HG03039 (cell line): Measurements from ENCODE around the gene AMHR2.

Source experiments
- ATAC-seq: cut with Tn5 transposase; IDR thresholded peaks from one replicate; pipeline ENCODE4 v1.9.1; 2021; ENCODE audit warnings: mild to moderate bottlenecking, moderate library complexity; ENCODE audit not compliant: unreplicated experiment

The AMHR2 gene

GRCh38 chr12:53451661-53452158 is 28.1 kb downstream of the AMHR2 start, which contains the start of gene PCBP2:
Gene PCBP2 (plus strand): TSS chr12:53452102. CDS start chr12:53454801, 2,699 bp downstream.
- ATAC-seq = peak; percentile 96

DNA sequence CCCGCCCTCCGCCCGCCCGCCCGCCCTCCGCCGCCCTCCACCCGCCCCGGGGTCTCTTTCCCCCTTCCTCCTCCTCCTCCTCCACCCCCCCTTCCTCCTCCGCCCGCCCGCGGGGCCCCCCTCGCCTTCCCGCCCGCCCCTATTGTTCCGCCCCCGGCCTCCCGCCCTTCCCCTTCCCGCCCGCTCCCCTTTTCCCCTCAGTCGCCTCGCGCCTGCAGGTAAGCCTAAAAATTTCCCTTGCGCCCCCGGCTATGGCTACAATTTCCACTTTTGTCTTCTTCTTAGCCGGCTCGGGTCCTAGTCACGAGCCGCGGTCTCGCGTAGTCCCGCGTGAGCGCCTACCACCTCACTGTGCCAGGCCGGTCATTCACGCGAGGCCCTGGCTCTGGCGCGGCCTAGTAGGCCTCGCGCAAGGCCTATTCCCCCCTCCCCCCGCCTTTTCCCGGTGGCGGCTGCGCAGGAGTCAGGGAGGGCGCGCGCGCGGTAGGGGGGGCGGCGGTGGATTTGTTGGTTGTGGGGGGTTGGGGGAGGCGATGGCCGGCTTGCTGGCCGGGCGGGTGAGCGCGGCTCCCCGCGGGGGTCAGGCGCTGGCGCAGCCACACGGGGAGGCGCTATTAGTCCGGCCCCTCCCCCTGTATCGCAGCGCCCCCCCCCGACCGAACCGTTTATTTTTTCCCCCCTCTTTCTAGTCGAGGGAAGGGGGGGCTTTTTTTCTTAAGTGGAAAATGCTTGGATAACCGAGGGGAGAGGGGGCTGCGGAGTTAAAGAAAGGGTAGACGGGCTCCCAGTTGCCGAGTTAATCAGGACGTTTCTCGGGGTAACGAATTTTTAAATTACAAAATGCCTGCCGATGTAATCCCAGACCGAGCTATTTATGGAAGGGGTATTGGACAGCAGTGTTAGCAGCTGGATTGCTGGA is 28.8 kb downstream of the AMHR2 start:
- peak; percentile 20 for ATAC-seq

DNA sequence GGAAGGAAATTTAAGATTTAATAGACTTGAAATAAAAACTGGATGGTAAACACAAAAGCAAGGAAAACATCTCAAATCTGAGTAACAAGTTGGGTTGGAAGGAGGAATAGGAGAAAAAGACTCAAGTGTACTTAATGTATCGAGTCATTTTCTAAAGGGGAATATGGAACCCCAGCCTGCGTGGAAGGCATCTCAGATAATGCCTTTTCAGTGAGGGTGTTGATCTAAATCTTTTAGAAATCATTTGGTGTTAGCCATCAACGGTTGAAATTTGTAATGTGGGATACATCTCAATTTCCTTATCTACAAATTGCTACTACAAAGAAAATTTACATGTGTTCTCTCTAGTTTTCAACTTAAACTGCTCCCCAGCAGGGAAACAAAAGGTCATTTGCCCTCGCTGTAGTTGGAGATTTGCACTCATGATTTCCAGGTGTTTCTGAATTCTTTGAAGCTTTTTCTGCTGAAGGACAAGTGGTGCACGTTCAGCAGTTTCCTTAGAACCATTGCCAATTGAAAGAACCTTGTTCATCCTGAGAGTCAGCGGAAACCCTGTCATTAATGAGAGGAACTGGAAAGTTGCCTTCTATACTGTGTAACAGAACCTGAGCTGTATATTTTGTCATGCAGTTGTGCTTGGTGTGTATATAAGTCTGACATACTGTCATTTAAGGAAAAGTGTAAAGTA is 30.4 kb downstream of the AMHR2 start:
- ATAC-seq = no peak

DNA sequence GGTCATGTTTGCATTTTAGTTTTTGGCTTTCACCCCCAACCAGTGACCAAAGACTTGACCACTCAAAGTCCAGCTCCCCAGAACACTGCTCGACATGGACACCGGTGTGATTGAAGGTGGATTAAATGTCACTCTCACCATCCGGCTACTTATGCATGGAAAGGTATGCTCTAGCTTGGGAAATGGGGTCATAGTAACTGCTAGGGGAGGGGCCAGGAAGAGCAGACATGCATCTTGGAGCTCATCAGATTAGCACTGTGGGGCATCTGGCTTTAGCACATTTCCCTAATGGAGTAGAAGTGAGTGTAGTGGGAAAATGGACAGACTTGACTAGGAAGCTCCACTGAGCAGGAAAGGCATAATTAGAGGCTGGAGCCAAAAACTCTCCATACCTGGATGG is 31.1 kb downstream of the AMHR2 start:
- ATAC-seq = no peak

- no peak for ATAC-seq
These were observed 33.2 kb downstream of the AMHR2 start for GRCh38 chr12:53456654-53457366.

DNA sequence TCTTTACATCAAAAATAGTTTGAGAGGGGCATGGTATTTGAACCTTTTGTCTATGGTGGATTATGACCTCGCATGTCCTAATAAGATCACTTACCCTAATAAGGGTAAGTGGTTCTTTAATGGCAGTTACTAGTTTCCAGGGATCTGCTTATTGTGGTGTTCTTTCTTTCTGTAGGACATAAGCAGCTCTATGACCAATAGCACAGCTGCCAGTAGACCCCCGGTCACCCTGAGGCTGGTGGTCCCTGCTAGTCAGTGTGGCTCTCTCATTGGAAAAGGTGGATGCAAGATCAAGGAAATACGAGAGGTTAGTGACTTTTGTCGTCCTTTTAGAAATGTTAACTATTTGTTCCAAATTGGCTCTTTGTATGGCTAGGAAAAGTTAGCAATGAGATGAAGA is 35.4 kb downstream of the AMHR2 start:
- no peak for ATAC-seq

DNA sequence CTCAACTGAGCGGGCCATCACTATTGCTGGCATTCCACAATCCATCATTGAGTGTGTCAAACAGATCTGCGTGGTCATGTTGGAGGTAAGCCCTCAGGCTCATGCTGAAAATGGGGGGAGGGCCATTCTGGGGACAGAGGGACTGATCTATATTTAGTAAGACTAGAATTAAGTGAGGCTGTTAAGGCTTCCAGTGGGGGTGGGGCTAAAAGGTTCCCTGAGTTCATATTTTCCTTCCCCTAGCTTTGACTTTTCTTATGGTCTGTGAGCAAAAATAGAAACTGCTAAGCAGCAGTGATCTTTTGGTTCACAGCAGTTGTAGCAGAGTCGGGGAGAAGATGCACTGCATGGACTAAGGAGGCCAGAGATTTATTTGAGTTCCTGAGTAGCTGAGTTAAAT is 37.4 kb downstream of the AMHR2 start:
- ATAC-seq = no peak

GRCh38 chr12:53461591-53461990 is 37.9 kb downstream of the AMHR2 start:
- no peak for ATAC-seq

GRCh38 chr12:53462935-53463334 is 39.3 kb downstream of the AMHR2 start:
- ATAC-seq = no peak

DNA sequence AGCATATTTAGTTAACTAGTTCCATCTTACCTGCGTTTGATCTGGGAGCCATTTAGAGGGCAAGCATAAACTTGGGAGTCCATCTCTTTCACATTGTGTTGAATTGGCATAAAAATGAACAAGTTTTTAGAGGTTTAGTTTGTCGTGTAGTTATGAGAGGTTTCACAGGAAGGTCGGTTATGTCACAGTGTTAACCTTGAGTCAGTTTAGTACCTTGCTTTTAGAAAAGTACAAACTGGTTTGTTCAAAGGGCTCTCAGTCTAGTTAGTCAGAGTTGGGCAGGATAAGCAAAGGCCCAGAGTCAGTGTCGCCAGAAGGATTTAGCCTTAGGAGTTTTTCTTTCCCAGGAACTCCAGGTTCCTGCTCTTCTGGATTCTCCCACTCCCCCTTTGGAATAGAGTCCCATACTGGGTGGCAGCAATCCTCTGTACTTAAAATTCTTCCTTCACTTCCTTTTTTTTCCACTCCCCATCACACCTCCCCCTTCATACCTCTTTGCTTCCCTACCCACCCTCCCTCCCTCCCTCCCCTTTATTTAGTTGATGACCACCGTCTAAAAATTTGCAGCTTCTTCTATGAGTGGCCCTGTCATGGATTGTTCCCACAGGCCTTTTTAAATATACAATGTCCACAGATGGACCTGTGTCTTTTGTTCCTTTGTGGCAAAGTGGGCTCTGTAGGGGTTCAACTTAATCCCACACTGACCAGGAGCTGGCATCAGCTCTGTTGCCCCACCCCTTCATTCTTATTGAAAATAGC is 40.3 kb downstream of the AMHR2 start:
- ATAC-seq = no peak

DNA sequence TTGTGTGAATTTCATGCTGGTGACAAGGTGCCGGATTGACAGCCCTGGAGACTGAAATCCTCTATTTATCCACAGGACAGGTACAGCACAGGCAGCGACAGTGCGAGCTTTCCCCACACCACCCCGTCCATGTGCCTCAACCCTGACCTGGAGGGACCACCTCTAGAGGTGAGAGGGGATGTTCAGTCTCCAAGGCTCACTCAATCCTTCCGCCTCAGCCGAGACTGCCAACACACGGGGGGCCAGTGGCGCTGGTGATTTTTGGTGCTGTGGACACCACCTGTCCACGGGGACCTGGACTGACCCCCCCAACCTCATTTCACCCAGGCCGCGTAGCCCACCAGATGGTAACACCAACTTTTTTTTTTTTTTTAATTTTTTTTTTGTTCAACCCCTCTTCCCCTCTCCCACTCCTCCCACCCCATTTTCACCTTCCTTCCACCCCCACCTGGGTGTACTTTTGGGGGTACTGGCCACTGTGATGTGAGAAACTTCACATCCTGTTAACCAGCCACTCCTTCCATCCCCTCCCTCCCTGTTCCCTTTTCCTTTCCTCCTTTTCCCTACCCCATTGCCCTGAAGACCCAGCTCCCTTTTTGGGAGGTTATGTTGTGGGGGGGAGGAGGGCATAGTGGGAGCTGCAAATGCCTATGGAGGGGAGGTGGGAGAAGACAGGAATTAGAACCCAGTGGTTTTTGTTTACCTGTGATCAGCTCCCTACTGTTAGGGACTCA is 41.2 kb downstream of the AMHR2 start:
- ATAC-seq = no peak

- no peak for ATAC-seq
These were observed 42.0 kb downstream of the AMHR2 start for GRCh38 chr12:53465679-53466078.

- no peak for ATAC-seq
These were observed 43.0 kb downstream of the AMHR2 start for GRCh38 chr12:53466640-53467039.

DNA sequence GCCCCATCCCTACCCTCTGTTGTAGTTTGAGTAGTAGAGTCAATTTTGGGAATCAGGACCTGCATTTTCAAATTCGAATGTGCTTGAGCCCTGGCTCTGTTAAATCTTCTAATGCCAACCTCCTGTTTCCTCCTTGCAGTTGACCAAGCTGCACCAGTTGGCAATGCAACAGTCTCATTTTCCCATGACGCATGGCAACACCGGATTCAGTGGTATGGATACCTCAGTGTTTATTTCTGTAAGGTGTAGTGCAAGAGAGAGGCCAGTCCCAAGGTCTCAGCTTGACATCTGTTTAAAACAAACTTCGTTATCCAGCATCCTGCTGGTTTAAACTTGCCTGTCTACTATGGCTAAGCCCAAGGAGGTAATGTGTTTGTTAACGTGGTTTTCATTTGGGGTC is 43.4 kb downstream of the AMHR2 start:
- ATAC-seq = no peak

DNA sequence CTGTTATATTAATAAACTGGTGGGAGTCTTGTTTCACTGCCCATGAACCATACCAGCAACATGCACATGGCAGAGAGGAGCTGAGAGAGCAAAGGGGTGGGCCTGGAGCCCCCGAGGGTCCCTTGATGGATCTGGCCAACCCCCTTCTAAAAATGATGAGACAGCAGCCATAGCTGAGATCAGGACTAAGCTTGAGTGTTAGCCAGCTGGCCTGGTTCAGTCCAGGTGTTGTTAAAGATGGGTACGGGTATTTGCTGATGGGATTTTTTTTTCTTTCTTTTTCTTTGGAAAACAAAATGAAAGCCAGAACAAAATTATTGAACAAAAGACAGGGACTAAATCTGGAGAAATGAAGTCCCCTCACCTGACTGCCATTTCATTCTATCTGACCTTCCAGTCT is 44.2 kb downstream of the AMHR2 start:
- ATAC-seq = no peak

DNA sequence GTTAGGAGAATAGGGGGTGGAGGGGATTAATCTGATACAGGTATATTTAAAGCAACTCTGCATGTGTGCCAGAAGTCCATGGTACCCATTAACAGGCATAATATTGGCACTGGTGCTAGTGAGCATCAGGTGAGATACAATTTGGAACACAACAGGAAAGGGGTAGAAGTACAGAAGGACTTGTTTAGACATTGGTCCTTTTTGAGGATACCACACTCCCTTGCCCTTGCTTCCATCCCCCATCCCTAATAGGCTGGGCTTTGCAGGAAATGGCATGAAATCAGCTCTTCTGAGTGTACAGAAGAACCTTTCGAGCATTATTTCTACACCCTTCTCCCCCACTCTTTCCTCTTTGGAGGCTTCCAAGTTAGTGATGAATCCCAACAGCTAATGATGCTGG is 44.6 kb downstream of the AMHR2 start:
- no peak for ATAC-seq

DNA sequence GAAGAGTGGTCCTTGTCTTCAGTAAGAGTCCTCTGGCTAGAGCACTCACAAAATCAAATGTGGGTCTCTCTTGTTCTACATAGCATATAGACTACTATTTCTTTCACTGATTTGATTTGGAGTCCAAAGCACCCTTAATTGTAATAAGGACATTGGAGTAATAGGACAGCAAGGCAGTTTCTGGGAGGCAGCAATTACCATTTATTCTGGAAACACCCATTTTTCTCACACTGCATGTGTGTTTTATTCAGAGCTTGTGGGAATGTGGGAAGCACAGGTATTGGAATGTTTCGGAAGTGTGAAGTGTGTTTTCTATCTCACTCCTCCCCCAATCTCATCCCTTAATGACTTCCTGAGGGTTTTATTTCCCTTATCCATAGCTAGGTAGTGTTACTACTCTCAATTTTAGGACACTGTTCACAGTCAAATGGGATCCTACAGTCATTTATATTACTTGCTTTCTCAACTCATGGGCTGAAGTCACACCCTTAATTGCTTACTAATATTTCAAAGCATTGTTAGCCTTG is 48.5 kb downstream of the AMHR2 start:
- ATAC-seq = no peak

DNA sequence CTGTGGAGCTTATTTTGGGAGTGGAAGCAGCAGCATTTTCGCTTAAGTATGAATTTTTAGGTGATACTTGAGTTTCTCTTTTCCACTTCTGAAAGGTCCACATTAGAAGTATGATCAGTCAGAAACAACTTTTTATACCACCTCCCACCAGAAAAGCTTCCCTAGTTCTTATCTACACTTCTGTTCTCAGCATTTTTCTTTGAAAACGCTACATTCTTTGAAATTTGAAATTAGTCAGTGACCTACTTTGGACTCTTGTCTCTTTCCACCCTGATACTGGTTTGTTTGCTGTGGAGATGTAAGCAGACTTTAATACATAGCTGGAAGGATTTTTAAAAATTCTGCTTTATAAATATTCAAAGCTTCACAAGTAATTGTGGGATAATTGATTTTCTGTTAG is 50.4 kb downstream of the AMHR2 start:
- ATAC-seq = no peak

DNA sequence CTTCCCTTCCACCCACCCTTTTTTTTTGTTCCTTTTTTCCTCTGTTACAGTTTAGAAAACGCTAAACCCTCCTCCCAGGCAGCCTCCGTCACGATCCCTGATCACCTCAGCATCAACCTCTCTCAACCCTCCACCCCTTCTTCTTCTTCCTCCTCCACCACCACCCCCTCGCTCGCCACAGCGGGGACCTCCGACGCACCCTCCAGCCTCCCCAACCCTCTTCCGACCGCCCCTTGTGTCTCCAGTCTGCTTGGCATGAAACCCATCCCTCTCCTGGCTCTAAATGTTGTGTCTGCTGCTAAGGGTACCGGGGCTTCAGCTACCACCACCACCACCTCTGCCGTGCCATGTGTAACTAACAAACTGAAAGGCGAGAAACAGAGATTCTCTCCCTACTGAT is 51.2 kb downstream of the AMHR2 start:
- ATAC-seq = no peak

GRCh38 chr12:53476769-53477209 is 53.1 kb downstream of the AMHR2 start:
- ATAC-seq = no peak
